ENCODE results near the gene DPPA5. TPM values are rescaled to one million over a fixed set of nuclear protein-coding genes. Genes with fewer than 3 reads are reported as not detected.
A peak's percentile ranks its signal among the peaks of the same experiment; 100 is the strongest.

The DPPA5 gene
- total and polyA plus RNA-seq, 9 of the 15 experiments (the other 6 are each of a cell fraction or from before 2014, with no cell fraction given) = not detected

GRCh38 chr6:73388800-73389512, 34.9 kb upstream of the DPPA5 start (continued):
- TF ChIP-seq NEUROD1 (IDR thresholded peaks at IDR 0.05; ENCODE audit: borderline replicate concordance, low read depth, low read length, partially characterized antibody) (no peak), CHAMP1 (IDR thresholded peaks at IDR 0.05) (peak; percentile 44; the same call in 1 of the 2 replicates), BCOR (IDR thresholded peaks at IDR 0.05) (0 out of 2 replicates have a peak, but pooled peaks have one; percentile 10), GTF2E2 (tag; IDR thresholded peaks at IDR 0.05) (peak; percentile 71; the same call in 1 of the 2 replicates), MXD1 (CRISPR knock-in tag; IDR thresholded peaks at IDR 0.05; ENCODE audit: borderline replicate concordance, poor library complexity, severe bottlenecking) (no peak), CUX1 (CRISPR knock-in tag; IDR thresholded peaks at IDR 0.05) (no peak), NONO (IDR thresholded peaks at IDR 0.05; ENCODE audit: low read depth in 2 of 2, low read length in 1 of 2) (0 out of 4 replicates have a peak, but pooled peaks of 1 of the 2 experiments have one; percentile 12), KLF13 (tag; IDR thresholded peaks at IDR 0.05; ENCODE audit: borderline replicate concordance, low read depth) (no peak), SMARCA4 (IDR thresholded peaks at IDR 0.05) (peak; percentile 61), SMAD2 (IDR thresholded peaks at IDR 0.05; ENCODE audit: low read depth, low read length) (no peak), SRSF9 (IDR thresholded peaks at IDR 0.05; ENCODE audit: borderline replicate concordance, low read depth, low read length) (no peak), HEY1 (CRISPR knock-in tag; IDR thresholded peaks at IDR 0.05; ENCODE audit: borderline replicate concordance) (no peak), ZBED1 (IDR thresholded peaks at IDR 0.05) (no peak), MXI1 (IDR thresholded peaks at IDR 0.05; ENCODE audit: low read depth, low read length) (no peak), NR4A1 (CRISPR knock-in tag; IDR thresholded peaks at IDR 0.05) (no peak), NR4A1 (tag; IDR thresholded peaks at IDR 0.05) (no peak), NCOA6 (IDR thresholded peaks at IDR 0.05) (no peak), POLR2G (IDR thresholded peaks at IDR 0.05; ENCODE audit: low read depth, low read length) (peak; percentile 94), SMAD4 (CRISPR knock-in tag; conservative IDR thresholded peaks at IDR 0.05) (no peak; the same call in 1 of the 2 replicates)

Measured in K562 (cell line).